Panc1 (cell line): ENCODE results near the gene GPR135. TPM values are rescaled to one million over a fixed set of nuclear protein-coding genes. Genes with fewer than 3 reads are reported as not detected.

Source experiments
- ATAC-seq: fragments of 200-7000 bp; cut with Tn5 transposase; 2 replicates; pipeline ENCODE4 v1.9.1; 2020; ENCODE audit warnings: mild to moderate bottlenecking, moderate library complexity
- BruUV-seq: library from RNA; stranded (reverse); fragments of 400-500 nt; replicated peaks from 2 replicates; lab custom pipeline; 2021; lab: Mats Ljungman, UMichigan
- CTCF ChIA-PET: fragments of 300-600 bp; sonication (Branson Sonifier 250); formaldehyde crosslinking; loops from one replicate; lab custom pipeline; 2022; ENCODE audit warnings: antibody characterized with exemption; lab: Charles Lee
- POLR2A ChIA-PET: fragments of 300-600 bp; sonication (Branson Sonifier 250); formaldehyde crosslinking; loops from one replicate; lab custom pipeline; 2022; ENCODE audit warnings: antibody characterized with exemption; lab: Charles Lee
- DNase-seq: peaks from one replicate; pipeline ENCODE4 v3.0.0-alpha.2; 2010; ENCODE audit warnings: low read depth, low spot score
- H3K27ac ChIP-seq: 2 replicates; pipeline ENCODE4 v1.5.1; 2011; ENCODE audit warnings: mild to moderate bottlenecking, low read length, inconsistent platforms
- H3K27me3 ChIP-seq: fragments of 200-500 bp; sonication (Bioruptor generic); 2 replicates; pipeline ENCODE4 v1.6.0; 2014; ENCODE audit warnings: low read length, inconsistent platforms; ENCODE audit not compliant: control insufficient read depth, insufficient read depth
- H3K36me3 ChIP-seq: fragments of 200-500 bp; sonication (Bioruptor generic); 2 replicates; pipeline ENCODE4 v1.5.1; 2014; ENCODE audit warnings: inconsistent platforms, mild to moderate bottlenecking, low read length, moderate library complexity; ENCODE audit not compliant: control insufficient read depth, insufficient read depth
- H3K4me1 ChIP-seq: 2 replicates; pipeline ENCODE4 v1.5.1; 2011; ENCODE audit warnings: inconsistent platforms, mild to moderate bottlenecking, low read length, moderate library complexity; ENCODE audit not compliant: control insufficient read depth, insufficient read depth
- H3K4me3 ChIP-seq, 2 experiments: 2 replicates each; pipeline ENCODE4 v1.5.1; 2011 to 2012; ENCODE audit warnings: low read depth in 2 of 2, low read length in 2 of 2, mild to moderate bottlenecking in 2 of 2, inconsistent platforms in 1 of 2, moderate library complexity in 1 of 2
- H3K9me3 ChIP-seq: fragments of 200-500 bp; sonication (Bioruptor generic); 2 replicates; pipeline ENCODE4 v1.5.1; 2014; ENCODE audit warnings: low read depth, mild to moderate bottlenecking, inconsistent platforms, low read length, moderate library complexity; ENCODE audit not compliant: control insufficient read depth, insufficient read depth
- CTCF ChIP-seq: fragments of 450-650 bp; IDR thresholded peaks from 2 replicates; pipeline ENCODE4 v1.5.1; 2017; ENCODE audit warnings: mild to moderate bottlenecking
- POLR2AphosphoS5 ChIP-seq: IDR thresholded peaks from 2 replicates; pipeline ENCODE4 v1.6.1; 2012; ENCODE audit warnings: mild to moderate bottlenecking, low read depth, low read length, moderate library complexity
- REST ChIP-seq, 2 experiments: IDR thresholded peaks; 2 replicates each; pipeline ENCODE4 v1.6.1; 2011 to 2012; ENCODE audit warnings: low read depth in 2 of 2, control low read depth in 1 of 2, low read length in 1 of 2, mild to moderate bottlenecking in 1 of 2, moderate library complexity in 1 of 2; ENCODE audit not compliant: insufficient read depth in 1 of 2
- SIN3A ChIP-seq: IDR thresholded peaks from 2 replicates; pipeline ENCODE4 v1.6.1; 2012; ENCODE audit warnings: low read depth, mild to moderate bottlenecking, low read length, moderate library complexity, borderline replicate concordance; ENCODE audit not compliant: insufficient read depth
- TCF7L2 ChIP-seq: IDR thresholded peaks from 2 replicates; pipeline ENCODE4 v1.6.1; 2011; ENCODE audit warnings: mild to moderate bottlenecking, low read depth, low read length, inconsistent platforms
- in situ Hi-C: cut with HindIII; loops from 2 replicates; pipeline ENCODE4 v1.10.0; 2016; ENCODE audit warnings: low sequenced_read_pairs, low pct_unique_long_range_greater_than_20kb
- intact Hi-C: fragments of 100-400 bp; cut with micrococcal nuclease; formaldehyde crosslinking; loops from one replicate; pipeline ENCODE4 v1.10.0; 2022; ENCODE audit not compliant: unreplicated experiment
- total RNA-seq: library from RNA; stranded (reverse); gene quantifications from one replicate; pipeline ENCODE4 v1.2.1, GENCODE V29; 2021; ENCODE audit not compliant: unreplicated experiment

Gene GPR135
- total RNA-seq, 1 experiment from 2014 or later, result 3.1 TPM

GRCh38 chr14:59510966-59511365 is 45.8 kb upstream of the GPR135 start:
- no peak overlapping the region for H3K27ac ChIP-seq
- H3K9me3 ChIP-seq, result no peaks in the 10 kb centered on the region
- in situ Hi-C loops (no loop called here), intact Hi-C loops (no loop called here)
- no peaks in the 10 kb centered on the region for H3K4me1 ChIP-seq
- CTCF ChIA-PET, result no interaction called here
- BruUV-seq, result no TSS peak
- TF ChIP-seq SIN3A (no peak), REST (IDR thresholded peaks at IDR 0.05; ENCODE audit: insufficient read depth in 1 of 2, low read depth in 2 of 2, low read length in 1 of 2) (no peak), CTCF (no peak), TCF7L2 (no peak), POLR2AphosphoS5 (no peak)
- no peaks in the 10 kb centered on the region for H3K36me3 ChIP-seq
- POLR2A ChIA-PET, result no interaction called here
- H3K27me3 ChIP-seq, result no peaks in the 10 kb centered on the region
- no peak for ATAC-seq
- DNase-seq, result no peak
- no peak overlapping the region for H3K4me3 ChIP-seq

- ChIA-PET POLR2A (no interaction called here), CTCF (no interaction called here)
- Histone ChIP-seq H3K4me3 (no peak overlapping the region), H3K27ac (no peak overlapping the region), H3K36me3 (no peaks in the 10 kb centered on the region), H3K9me3 (no peaks in the 10 kb centered on the region), H3K27me3 (no peaks in the 10 kb centered on the region), H3K4me1 (no peaks in the 10 kb centered on the region)
- no TSS peak for BruUV-seq
- TF ChIP-seq CTCF (no peak), REST (IDR thresholded peaks at IDR 0.05; ENCODE audit: insufficient read depth in 1 of 2, low read depth in 2 of 2, low read length in 1 of 2) (no peak), TCF7L2 (no peak), SIN3A (no peak), POLR2AphosphoS5 (no peak)
- intact Hi-C loops, result no loop called here
- in situ Hi-C loops, result no loop called here
- ATAC-seq (no peak), DNase-seq (no peak)
These were observed 44.8 kb upstream of the GPR135 start for GRCh38 chr14:59510001-59510400.
